ENCODE measurements around the gene INTS4.
"Not testable (repeated sequence)": the region's sequence is repeated elsewhere in the genome, so short reads cannot be mapped to it uniquely, and the experiment has no call there.

The INTS4 gene

GRCh38 chr11:77878247-77878646 lies 116.2 kb downstream of the INTS4 start:
- not testable (repeated sequence) for DNase-seq (ENCODE audit: low read depth)

GRCh38 chr11:77876045-77876444 lies 118.4 kb downstream of the INTS4 start:
- DNase-seq (ENCODE audit: low read depth) = no peak

GRCh38 chr11:77874206-77874605 lies 120.3 kb downstream of the INTS4 start:
- DNase-seq (ENCODE audit: low read depth) = no peak

GRCh38 chr11:77873345-77873744 lies 121.1 kb downstream of the INTS4 start:
- DNase-seq (ENCODE audit: low read depth) = no peak

GRCh38 chr11:77871855-77872254 lies 122.6 kb downstream of the INTS4 start:
- DNase-seq (ENCODE audit: low read depth) = no peak

- DNase-seq (ENCODE audit: low read depth) = no peak
Observed at GRCh38 chr11:77868744-77869143, 125.7 kb downstream of the INTS4 start.

- no peak for DNase-seq (ENCODE audit: low read depth)
Observed at GRCh38 chr11:77866336-77866735, 128.1 kb downstream of the INTS4 start.

- no peak for DNase-seq (ENCODE audit: low read depth)
Observed at GRCh38 chr11:77865805-77866204, 128.7 kb downstream of the INTS4 start.

GRCh38 chr11:77861444-77861843 lies 133.0 kb downstream of the INTS4 start:
- not testable (repeated sequence) for DNase-seq (ENCODE audit: low read depth)

GRCh38 chr11:77857906-77858457 lies 136.5 kb downstream of the INTS4 start:
- DNase-seq (ENCODE audit: low read depth) = not testable (repeated sequence)

- DNase-seq (ENCODE audit: low read depth) = no peak
Observed at GRCh38 chr11:77854838-77855237, 139.6 kb downstream of the INTS4 start.

GRCh38 chr11:77851503-77851902 lies 143.0 kb downstream of the INTS4 start:
- DNase-seq (ENCODE audit: low read depth) = no peak

- DNase-seq (ENCODE audit: low read depth) = not testable (repeated sequence)
Observed at GRCh38 chr11:77843700-77844099, 150.8 kb downstream of the INTS4 start.

- no peak for DNase-seq (ENCODE audit: low read depth)
Observed at GRCh38 chr11:77842441-77843121, 151.9 kb downstream of the INTS4 start.

GRCh38 chr11:77833302-77833701 lies 161.2 kb downstream of the INTS4 start:
- DNase-seq (ENCODE audit: low read depth) = no peak

GRCh38 chr11:77828926-77829325 lies 165.5 kb downstream of the INTS4 start:
- no peak for DNase-seq (ENCODE audit: low read depth)

All from activated T-cell treated with anti-CD3 and anti-CD28 coated beads for 24 hours (primary cell).